GM19463 (cell line): ENCODE data around the gene NAA11.
A peak's percentile ranks its signal among the peaks of the same experiment; 100 is the strongest.

Source experiments
- ATAC-seq: cut with Tn5 transposase; IDR thresholded peaks from one replicate; pipeline ENCODE4 v1.9.1; 2021; ENCODE audit warnings: mild to moderate bottlenecking, moderate library complexity; ENCODE audit not compliant: unreplicated experiment

The NAA11 gene

DNA sequence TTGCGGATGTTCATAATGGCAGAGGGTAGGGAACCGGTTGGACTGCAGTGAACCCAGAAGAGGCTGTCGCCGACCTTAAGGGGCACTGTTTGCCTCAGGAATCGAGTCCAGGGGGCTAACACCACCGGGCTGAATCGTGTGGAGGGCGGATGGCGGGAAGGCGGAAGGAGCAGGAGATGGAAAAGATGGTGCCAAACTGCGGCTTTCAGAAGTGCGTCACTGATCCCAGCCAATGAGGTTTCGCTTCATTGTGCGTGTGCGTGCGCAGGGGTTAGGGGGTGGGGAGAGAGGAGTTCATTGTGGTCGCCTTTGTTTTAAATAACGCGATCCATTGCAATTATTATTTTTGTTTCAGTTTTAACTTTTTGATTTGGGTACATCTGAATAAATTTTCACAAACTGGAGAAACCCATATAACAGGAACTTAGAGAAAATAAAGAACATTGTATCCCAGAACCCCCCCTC, at the start of gene NAA11:
NAA11 (minus strand) TSS at position 198 of the 465 bp plus-strand sequence; CDS start at position 14, 184 bp downstream.
- ATAC-seq = no peak

DNA sequence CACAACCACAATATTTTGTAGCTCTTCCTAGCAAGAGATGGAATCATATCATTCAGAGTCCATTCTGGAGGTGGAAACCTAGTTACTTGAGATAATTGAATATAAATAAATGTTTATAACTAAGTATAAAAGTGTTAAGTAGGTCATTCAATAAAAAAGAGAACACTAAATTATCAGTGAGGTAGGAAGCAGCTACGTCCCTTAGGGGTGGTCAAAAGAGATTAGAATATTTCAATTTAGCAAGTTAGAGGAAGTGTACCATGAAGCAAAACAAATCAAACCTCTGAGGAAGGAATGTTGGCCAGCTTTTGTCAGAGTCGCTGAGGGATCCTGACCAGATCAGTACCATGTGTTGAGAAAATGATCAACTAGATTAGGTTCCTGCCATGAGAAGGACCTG, 44.2 kb upstream of the NAA11 start:
- no peak for ATAC-seq

DNA sequence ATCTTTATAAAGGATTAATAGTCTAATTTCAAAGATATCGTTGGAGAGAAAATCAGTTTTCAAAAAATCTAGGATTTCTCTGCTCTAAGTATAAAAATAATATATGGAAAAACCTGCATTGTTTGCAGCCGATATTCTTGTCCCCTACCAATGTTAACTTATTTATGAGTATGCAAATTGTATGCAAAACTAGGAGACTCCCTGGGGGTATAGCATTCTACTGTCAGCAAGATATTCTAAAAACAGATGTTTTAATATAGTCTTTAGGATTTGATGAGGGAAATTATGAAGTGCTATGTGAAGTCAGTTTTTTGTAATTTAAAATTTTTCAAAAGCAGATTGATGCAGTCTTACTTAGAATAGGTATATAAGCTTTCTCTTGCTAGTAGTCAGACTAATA, 41.2 kb upstream of the NAA11 start:
- no peak for ATAC-seq

DNA sequence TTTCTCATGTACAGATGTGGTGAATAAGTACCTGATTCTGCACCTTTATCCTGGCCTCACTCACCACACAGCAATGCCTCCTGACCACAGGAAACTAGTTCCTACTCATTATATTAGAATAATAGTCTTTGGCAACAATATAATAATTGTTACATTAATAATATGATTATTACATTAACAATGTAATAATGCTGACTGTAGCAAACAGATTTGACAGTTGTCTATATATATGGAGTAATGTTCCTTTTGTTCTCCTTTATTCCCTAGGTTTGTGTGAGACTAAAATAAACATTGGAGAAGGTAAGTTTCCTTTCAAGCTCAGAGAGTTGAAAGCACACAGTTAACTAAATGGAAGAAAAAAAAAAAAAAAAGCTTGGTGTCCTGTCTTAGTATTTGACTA, 40.6 kb upstream of the NAA11 start:
- ATAC-seq = no peak

- ATAC-seq = no peak
These were observed 38.2 kb upstream of the NAA11 start for GRCh38 chr4:79364061-79364460.

- no peak for ATAC-seq
These were observed 36.8 kb upstream of the NAA11 start for GRCh38 chr4:79362626-79363025.

DNA sequence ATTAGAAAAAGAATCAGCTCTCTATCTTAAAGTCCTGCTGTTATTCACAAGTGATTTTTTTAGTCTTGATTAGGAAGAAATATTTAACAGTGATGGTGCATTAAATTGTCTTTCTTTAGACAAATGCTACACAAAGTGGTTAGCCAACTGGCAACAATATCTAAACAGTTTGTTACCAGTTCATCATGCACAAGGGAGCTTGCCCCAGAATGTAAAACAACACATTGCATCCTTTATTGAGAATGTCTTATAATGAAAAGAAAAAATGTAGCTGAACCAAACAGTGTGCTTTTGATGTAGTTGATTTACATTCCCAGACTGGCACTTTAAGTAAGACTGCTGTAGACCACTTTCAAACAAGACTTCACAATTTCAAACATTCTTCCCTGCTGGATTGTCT, 34.1 kb upstream of the NAA11 start:
- ATAC-seq = no peak

GRCh38 chr4:79358438-79358837, 32.6 kb upstream of the NAA11 start:
- ATAC-seq = no peak

GRCh38 chr4:79357365-79357764, 31.5 kb upstream of the NAA11 start:
- no peak for ATAC-seq

DNA sequence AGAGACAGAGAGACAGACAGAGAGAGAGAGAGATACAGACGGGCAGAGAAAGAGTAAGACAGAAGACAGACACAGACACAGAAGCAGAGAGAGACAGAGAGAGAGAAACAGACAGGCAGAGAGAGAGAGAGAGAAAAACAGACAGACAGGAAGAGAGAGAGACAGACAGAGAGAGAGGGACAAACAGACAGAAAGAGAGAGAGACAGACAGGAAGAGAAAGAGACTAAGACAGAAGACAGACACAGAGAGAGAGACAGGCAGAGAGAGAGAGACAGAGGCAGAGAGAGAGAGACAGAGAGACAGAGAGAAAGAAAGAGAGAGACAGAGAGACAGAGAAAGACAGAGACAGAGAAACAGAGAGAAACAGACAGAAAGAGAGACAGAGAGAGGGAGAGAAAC, 27.2 kb upstream of the NAA11 start:
- no peak for ATAC-seq

DNA sequence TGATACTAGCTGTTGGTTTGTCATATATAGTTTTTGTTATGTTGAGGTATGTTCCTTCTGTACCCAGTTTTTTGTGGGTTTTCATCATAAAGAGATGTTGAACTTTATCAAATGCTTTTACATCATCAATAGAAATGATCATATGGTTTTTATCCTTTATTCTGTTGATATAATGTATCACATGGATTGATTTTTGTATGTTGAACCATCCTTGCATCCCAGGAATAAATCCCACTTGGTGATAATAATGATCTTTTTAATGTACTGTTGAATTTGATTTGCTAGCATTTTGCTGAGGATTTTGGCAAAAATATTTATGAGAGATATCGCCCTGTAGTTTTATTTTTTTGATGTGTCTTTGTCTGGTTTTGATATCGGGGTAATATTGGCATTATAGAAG, 22.5 kb upstream of the NAA11 start:
- no peak for ATAC-seq

DNA sequence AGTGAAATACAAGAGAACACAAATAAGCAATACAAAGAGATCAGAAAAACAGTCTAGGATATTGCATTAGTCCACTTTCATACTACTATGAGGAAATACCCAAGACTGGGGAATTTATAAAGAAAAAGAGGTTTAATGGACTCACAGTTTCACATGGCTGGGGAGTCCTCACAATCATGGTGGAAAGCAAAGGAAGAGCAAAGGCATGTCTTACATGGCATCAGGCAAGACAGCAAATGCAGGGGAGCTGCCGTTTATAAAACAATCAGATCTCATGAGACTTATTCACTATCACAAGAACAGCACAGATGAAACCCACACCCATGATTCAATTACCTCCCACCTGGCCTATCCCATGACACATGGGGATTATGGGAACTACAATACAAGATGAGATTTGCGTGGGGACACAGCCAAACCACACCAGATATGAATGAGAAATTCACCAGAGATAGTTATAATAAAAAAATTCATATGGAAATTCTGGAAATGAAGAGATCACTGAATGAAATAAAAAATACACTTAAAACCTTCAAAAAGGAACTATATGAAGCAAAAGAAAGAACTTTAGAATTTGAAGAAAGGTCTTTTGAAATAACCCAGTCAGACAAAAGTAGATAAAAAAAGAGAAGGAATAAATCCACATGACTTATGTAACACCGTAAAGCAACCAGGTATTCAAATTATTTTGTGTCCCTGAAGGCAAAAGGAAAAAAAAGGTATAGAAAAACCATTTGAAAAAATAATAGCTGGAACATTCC, 16.2 kb upstream of the NAA11 start:
- ATAC-seq = no peak

DNA sequence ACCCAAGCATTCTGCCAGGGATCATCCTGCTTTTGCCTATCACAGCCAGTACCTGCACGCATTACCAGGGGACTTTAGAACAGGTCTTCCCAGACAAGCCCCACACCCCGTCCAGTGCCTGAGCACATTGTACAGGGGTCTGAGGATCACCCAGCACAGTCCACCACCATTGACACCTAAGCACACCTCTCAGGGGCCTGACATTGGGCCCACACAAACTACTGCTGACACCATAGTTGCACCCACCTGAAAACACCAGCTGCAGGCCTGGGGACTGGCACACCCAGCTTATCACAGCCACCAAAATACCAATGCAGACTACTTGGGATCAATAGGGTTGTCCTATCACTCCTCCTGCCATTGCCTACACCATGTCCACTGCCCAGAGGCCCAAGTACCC, 14.7 kb upstream of the NAA11 start:
- no peak for ATAC-seq

DNA sequence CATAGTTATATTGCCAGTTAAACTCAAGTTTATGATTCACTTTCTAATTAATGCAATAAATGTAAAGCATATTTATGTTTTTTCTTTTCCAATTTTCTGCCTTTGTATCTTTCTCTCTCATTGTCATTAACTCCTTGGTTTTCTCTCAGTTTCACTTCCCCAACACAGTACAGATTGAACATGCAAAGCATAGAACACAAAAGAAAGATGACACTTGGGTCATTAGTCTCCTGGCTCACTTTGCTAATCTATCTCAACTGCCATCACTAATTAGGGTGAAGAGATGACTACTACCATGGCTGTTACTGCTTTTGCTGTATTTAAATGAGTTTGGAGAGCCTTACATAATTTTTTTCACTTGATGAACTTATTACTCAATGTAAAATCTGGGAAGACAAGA, 12.3 kb upstream of the NAA11 start:
- ATAC-seq = peak; percentile 72

DNA sequence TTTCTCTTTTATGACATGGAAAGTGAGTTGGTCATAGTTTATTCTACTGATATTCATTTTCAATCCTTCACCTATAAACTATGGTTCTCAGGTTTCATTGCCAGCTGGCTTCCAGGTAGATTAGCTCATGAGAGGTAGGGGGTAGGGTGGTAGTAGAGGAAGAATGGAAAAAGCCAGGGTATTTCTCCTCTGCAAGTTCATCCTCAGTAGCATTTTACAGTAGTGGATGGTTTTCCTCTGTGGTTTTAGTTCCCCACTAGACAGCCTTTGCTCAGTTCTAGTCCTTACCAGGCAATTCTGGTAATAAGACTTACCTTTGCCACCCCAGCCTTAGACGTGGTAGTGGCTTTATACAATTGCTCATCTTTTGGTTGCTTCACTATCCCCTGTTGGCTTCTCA, 8.9 kb upstream of the NAA11 start:
- no peak for ATAC-seq

DNA sequence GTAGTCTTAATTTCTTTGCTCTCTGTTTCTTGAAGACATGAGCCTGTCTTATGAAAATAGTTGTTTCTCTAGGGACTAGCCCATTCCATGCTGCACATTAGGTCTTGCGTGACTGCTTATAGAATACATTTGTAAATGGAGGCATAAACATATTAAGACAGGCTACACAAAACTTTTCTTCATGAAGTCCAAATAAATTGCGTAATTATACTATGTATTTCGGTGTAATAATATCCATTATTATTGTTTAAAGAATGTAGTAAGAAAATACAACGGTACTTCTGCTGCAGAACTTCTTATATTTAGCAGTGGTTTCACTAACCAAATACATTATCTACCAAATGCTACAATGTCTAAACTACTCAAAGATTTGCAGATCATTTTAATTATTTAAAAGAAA, 8.5 kb upstream of the NAA11 start:
- no peak for ATAC-seq

DNA sequence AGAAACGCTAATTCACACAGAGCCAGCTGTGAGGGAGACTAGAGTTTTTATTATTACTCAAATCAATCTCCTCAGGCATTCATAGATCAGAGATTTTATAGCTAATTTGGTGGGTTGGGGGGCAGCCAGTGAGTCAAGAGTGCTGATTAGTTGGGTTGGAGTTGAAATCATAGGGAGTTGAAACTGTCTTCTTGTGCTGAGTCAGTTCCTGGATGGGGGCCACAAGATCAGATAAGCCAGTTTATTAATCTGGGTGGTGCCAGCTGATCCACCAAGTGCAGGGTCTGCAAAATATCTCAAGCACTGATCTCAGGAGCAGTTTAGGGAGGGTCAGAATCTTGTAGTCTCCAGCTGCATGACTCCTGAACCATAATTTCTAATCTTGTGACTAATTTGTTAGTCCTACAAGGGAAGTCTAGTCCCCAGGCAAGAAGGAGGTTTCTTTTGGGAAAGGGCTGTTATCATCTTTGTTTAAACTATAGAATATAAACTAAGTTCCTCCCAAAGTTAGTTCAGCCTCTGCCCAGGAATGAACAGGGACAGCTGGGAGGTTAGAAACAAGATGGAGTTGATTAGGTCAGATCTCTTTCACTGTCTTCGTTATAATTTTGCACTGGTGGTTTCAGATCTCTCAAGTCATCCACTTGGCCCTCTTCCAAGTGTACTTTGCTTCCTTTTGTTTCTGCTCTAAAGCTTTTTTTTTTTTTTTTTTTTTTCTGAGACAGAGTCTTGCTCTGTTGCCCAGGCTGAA, 5.4 kb upstream of the NAA11 start:
- no peak for ATAC-seq

GRCh38 chr4:79330720-79331119, 4.9 kb upstream of the NAA11 start:
- ATAC-seq = no peak

GRCh38 chr4:79325436-79325835, 425 bp downstream of the NAA11 start:
- no peak for ATAC-seq

DNA sequence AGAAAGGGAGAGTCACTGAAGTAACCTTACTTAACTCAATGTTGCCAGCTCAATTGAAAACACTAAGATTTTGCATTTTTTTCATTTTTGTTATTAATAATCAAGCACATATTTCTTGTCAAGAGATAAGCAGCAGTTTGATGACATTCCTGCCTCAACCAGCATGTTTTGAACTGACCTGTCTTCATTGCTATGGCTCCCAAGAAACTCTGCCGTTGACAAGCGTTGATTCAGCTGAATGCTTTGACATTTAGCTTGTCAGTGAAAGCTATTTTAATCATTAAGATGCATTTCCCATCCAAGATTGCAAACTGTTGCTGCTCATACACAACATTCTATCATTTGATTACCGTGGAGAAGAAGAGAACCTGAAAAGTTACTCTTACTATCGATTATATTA, 5.9 kb downstream of the NAA11 start:
- ATAC-seq = no peak

DNA sequence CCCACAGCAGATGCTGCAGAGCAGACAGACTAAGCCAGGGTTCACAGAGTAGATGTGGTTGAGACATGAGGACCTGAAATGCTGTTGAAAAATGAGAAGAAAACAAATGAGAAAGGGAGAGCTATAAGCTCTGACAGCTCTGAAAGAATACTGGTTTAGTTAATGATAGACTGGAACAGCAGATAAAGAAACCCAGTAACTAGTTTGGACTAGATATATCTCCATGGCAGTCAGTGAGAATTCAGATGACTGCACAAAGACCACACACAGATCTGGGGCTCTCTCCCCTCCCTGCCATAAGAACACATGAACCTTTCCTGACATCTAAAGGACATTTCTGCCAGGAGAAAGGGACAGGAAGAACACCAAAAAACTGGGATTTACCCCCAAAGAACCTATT, 8.2 kb downstream of the NAA11 start:
- no peak for ATAC-seq

DNA sequence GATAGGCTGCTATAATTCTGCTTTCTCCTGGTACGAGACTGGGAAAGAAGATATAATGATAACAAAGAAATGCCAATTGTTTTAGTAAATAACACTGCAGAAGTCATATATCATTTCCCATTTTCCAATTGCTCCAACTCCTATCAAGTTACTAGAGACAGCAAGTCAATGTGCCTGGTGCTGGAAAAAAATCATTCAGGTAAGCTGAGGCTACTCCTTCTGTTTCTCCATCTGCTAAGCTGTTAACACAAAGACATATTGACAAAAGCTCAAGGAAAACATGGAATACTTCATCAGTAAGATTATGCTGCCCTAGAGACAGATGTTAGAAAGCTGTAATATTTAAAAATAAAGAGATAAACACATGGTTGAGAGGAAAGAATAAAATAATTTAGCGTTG, 10.0 kb downstream of the NAA11 start:
- ATAC-seq = no peak
